Stimulated activated naive CD8-positive, alpha-beta T cell treated with anti-CD3 and anti-CD28 coated beads, Interleukin-15, Interleukin-2, amounts not matched to agents 100 ng/mL and 50 ng/mL, for 24 hours (primary cell): ENCODE results near the gene TAL2.
"Not testable (repeated sequence)": the region's sequence is repeated elsewhere in the genome, so short reads cannot be mapped to it uniquely, and the experiment has no call there.

ENCODE experiments used
- H3K27ac Mint-ChIP-seq: one replicate; pipeline ENCODE4 v1.8.0; 2021; ENCODE audit warnings: mild to moderate bottlenecking, mixed read lengths
- H3K27me3 Mint-ChIP-seq: one replicate; pipeline ENCODE4 v1.8.0; 2021; ENCODE audit warnings: mixed read lengths
- H3K36me3 Mint-ChIP-seq: one replicate; pipeline ENCODE4 v1.8.0; 2021; ENCODE audit warnings: low read depth, mixed read lengths
- H3K4me1 Mint-ChIP-seq: one replicate; pipeline ENCODE4 v1.8.0; 2021; ENCODE audit warnings: low read depth, mixed read lengths
- H3K4me3 Mint-ChIP-seq: one replicate; pipeline ENCODE4 v1.8.0; 2021; ENCODE audit warnings: mild to moderate bottlenecking, mixed read lengths
- H3K9me3 Mint-ChIP-seq: one replicate; pipeline ENCODE4 v1.8.0; 2021; ENCODE audit warnings: mixed read lengths

Gene TAL2

GRCh38 chr9:105690742-105691141 lies 28.5 kb downstream of the TAL2 start:
- Mint-ChIP-seq H3K4me3 (no peak overlapping the region), H3K4me1 (peaks cover 18% of the 10 kb centered on the region), H3K27me3 (peaks cover 28% of the 10 kb centered on the region), H3K9me3 (no peaks in the 10 kb centered on the region), H3K36me3 (no peaks in the 10 kb centered on the region), H3K27ac (no peak overlapping the region)

GRCh38 chr9:105693435-105694189 lies 31.4 kb downstream of the TAL2 start:
- Mint-ChIP-seq H3K27ac (peak overlapping the region; percentile 17), H3K4me3 (peak overlapping the region; percentile 89), H3K9me3 (no peaks in the 10 kb centered on the region), H3K36me3 (no peaks in the 10 kb centered on the region), H3K27me3 (peaks cover 23% of the 10 kb centered on the region), H3K4me1 (peaks cover 28% of the 10 kb centered on the region)

GRCh38 chr9:105694190-105694847 lies 32.1 kb downstream of the TAL2 start, which contains the start of gene TMEM38B:
TSS of gene TMEM38B (plus strand) at chr9:105694541. CDS start at chr9:105694661, 120 bp downstream.
- Mint-ChIP-seq H3K9me3 (no peaks in the 10 kb centered on the region), H3K4me3 (peak within 1 kb of the TSS; percentile 89), H3K27ac (peak within 1 kb of the TSS; percentile 60), H3K27me3 (peaks cover 23% of the 10 kb centered on the region), H3K36me3 (no peaks in the 10 kb centered on the region), H3K4me1 (peaks cover 34% of the 10 kb centered on the region)

GRCh38 chr9:105694848-105695581 lies 32.8 kb downstream of the TAL2 start:
- H3K4me3 Mint-ChIP-seq = peak overlapping the region; percentile 89
- H3K4me1 Mint-ChIP-seq = peaks cover 41% of the 10 kb centered on the region
- peaks cover 23% of the 10 kb centered on the region for H3K27me3 Mint-ChIP-seq
- H3K36me3 Mint-ChIP-seq = no peaks in the 10 kb centered on the region
- H3K27ac Mint-ChIP-seq = peak overlapping the region; percentile 60
- H3K9me3 Mint-ChIP-seq = no peaks in the 10 kb centered on the region

GRCh38 chr9:105696219-105696793 lies 34.0 kb downstream of the TAL2 start:
- Mint-ChIP-seq H3K27ac (no peak overlapping the region), H3K27me3 (peaks cover 15% of the 10 kb centered on the region), H3K36me3 (no peaks in the 10 kb centered on the region), H3K4me3 (no peak overlapping the region), H3K9me3 (no peaks in the 10 kb centered on the region), H3K4me1 (peaks cover 51% of the 10 kb centered on the region)

- H3K9me3 Mint-ChIP-seq = no peaks in the 10 kb centered on the region
- peaks cover 8% of the 10 kb centered on the region for H3K27me3 Mint-ChIP-seq
These were observed 35.6 kb downstream of the TAL2 start for GRCh38 chr9:105697871-105698270.

GRCh38 chr9:105698348-105698870 lies 36.2 kb downstream of the TAL2 start:
- Mint-ChIP-seq H3K27me3 (peaks cover 6% of the 10 kb centered on the region), H3K27ac (no peak overlapping the region), H3K4me3 (no peak overlapping the region), H3K36me3 (no peaks in the 10 kb centered on the region), H3K9me3 (no peaks in the 10 kb centered on the region), H3K4me1 (peaks cover 45% of the 10 kb centered on the region)

More at GRCh38 chr9:105697871-105698270, 35.6 kb downstream of the TAL2 start:
- H3K4me3 Mint-ChIP-seq = no peak overlapping the region
- no peak overlapping the region for H3K27ac Mint-ChIP-seq
- H3K4me1 Mint-ChIP-seq = peaks cover 49% of the 10 kb centered on the region
- no peaks in the 10 kb centered on the region for H3K36me3 Mint-ChIP-seq

- Mint-ChIP-seq H3K27ac (no peak overlapping the region), H3K9me3 (no peaks in the 10 kb centered on the region), H3K36me3 (no peaks in the 10 kb centered on the region), H3K27me3 (no peaks in the 10 kb centered on the region), H3K4me3 (no peak overlapping the region), H3K4me1 (peaks cover 33% of the 10 kb centered on the region)
These were observed 38.4 kb downstream of the TAL2 start for GRCh38 chr9:105700668-105701067.

- Mint-ChIP-seq H3K4me3 (no peak overlapping the region), H3K27me3 (no peaks in the 10 kb centered on the region), H3K36me3 (peaks cover 3% of the 10 kb centered on the region), H3K27ac (no peak overlapping the region), H3K9me3 (no peaks in the 10 kb centered on the region), H3K4me1 (peaks cover 30% of the 10 kb centered on the region)
These were observed 38.9 kb downstream of the TAL2 start for GRCh38 chr9:105701145-105701544.

GRCh38 chr9:105702207-105702606 lies 40.0 kb downstream of the TAL2 start:
- H3K27me3 Mint-ChIP-seq = no peaks in the 10 kb centered on the region
- H3K4me3 Mint-ChIP-seq = no peak overlapping the region
- no peaks in the 10 kb centered on the region for H3K9me3 Mint-ChIP-seq

GRCh38 chr9:105703638-105704037 lies 41.4 kb downstream of the TAL2 start:
- H3K27me3 Mint-ChIP-seq, H3K27ac Mint-ChIP-seq, H3K4me3 Mint-ChIP-seq, H3K9me3 Mint-ChIP-seq, H3K36me3 Mint-ChIP-seq: not testable (repeated sequence)
- peaks cover 30% of the 10 kb centered on the region for H3K4me1 Mint-ChIP-seq

More at GRCh38 chr9:105702207-105702606, 40.0 kb downstream of the TAL2 start:
- Mint-ChIP-seq H3K36me3 (peaks cover 5% of the 10 kb centered on the region), H3K27ac (no peak overlapping the region), H3K4me1 (peaks cover 27% of the 10 kb centered on the region)

- no peaks in the 10 kb centered on the region for H3K9me3 Mint-ChIP-seq
- H3K27me3 Mint-ChIP-seq = no peaks in the 10 kb centered on the region
- H3K4me1 Mint-ChIP-seq = peaks cover 9% of the 10 kb centered on the region
- H3K4me3 Mint-ChIP-seq = no peak overlapping the region
- peaks cover 15% of the 10 kb centered on the region for H3K36me3 Mint-ChIP-seq
- H3K27ac Mint-ChIP-seq = no peak overlapping the region
These were observed 43.9 kb downstream of the TAL2 start for GRCh38 chr9:105706156-105706555.

GRCh38 chr9:105708405-105708804 lies 46.1 kb downstream of the TAL2 start:
- no peak overlapping the region for H3K27ac Mint-ChIP-seq
- H3K27me3 Mint-ChIP-seq = no peaks in the 10 kb centered on the region
- peaks cover 9% of the 10 kb centered on the region for H3K4me1 Mint-ChIP-seq
- peaks cover 15% of the 10 kb centered on the region for H3K36me3 Mint-ChIP-seq
- H3K4me3 Mint-ChIP-seq = peak overlapping the region; percentile 6
- H3K9me3 Mint-ChIP-seq = no peaks in the 10 kb centered on the region

- Mint-ChIP-seq H3K9me3 (no peaks in the 10 kb centered on the region), H3K27ac (no peak overlapping the region), H3K27me3 (no peaks in the 10 kb centered on the region), H3K4me3 (no peak overlapping the region), H3K4me1 (peaks cover 9% of the 10 kb centered on the region), H3K36me3 (peaks cover 15% of the 10 kb centered on the region)
These were observed 48.4 kb downstream of the TAL2 start for GRCh38 chr9:105710638-105711037.
